Measurements from ENCODE around the gene SORCS2.
A peak's percentile ranks its signal among the peaks of the same experiment; 100 is the strongest.

The SORCS2 gene

GRCh38 chr4:7280926-7281690 lies 88.8 kb downstream of the SORCS2 start:
- no peaks in the 10 kb centered on the region for H3K9me3 Mint-ChIP-seq
- DNase-seq (ENCODE audit: low spot score in 2 of 2) (no peak), ATAC-seq (no peak)
- no peak overlapping the region for H3K4me3 Mint-ChIP-seq
- H3K36me3 Mint-ChIP-seq = no peaks in the 10 kb centered on the region
- H3K27ac Mint-ChIP-seq = no peak overlapping the region
- H3K4me1 Mint-ChIP-seq = peaks cover 2% of the 10 kb centered on the region

- Mint-ChIP-seq H3K4me1 (peaks cover 6% of the 10 kb centered on the region), H3K27ac (no peak overlapping the region), H3K4me3 (no peak overlapping the region), H3K9me3 (no peaks in the 10 kb centered on the region), H3K36me3 (no peaks in the 10 kb centered on the region)
- no peak for DNase-seq (ENCODE audit: low spot score in 2 of 2)
- no peak for ATAC-seq
Measured at GRCh38 chr4:7281691-7282665, 89.6 kb downstream of the SORCS2 start.

DNA sequence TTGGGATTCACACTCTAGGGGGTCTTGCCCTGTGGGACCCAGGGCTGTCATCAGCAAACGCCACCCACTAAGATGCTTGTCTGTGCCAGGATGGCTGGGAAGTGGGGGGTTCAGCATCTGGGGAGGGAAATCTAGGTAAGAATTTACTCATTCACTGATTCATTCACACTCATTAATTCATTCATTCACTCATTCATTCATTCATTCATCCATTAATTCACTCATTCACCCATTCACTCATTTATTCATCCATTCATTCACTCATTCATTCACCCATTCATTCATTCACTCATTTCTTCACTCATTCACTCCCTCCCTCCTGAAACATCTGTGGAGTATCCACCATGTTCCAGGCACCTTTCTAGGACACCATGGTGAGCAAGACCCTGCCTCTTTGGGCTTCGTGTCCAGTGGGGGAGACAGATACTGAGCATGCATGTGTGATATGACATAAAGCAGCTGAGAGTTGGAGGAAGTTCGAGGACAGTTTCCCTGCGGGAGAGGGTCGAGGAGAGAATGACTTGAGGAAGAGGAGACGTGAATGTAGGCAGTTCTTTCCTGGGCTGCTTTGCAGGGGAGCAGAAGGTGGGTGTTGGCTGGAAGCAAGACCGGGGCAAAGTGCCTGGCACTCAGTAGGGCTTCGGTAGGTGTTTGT lies 90.6 kb downstream of the SORCS2 start:
- H3K9me3 Mint-ChIP-seq = no peaks in the 10 kb centered on the region
- DNase-seq (ENCODE audit: low spot score in 2 of 2) (no peak), ATAC-seq (no peak)
- H3K36me3 Mint-ChIP-seq = no peaks in the 10 kb centered on the region
- H3K4me1 Mint-ChIP-seq = peaks cover 6% of the 10 kb centered on the region
- H3K4me3 Mint-ChIP-seq = no peak overlapping the region
- no peak overlapping the region for H3K27ac Mint-ChIP-seq

- Mint-ChIP-seq H3K4me1 (peaks cover 6% of the 10 kb centered on the region), H3K27ac (no peak overlapping the region), H3K36me3 (no peaks in the 10 kb centered on the region), H3K9me3 (no peaks in the 10 kb centered on the region), H3K4me3 (no peak overlapping the region)
- no peak for ATAC-seq
- DNase-seq (ENCODE audit: low spot score in 2 of 2) = no peak
Measured at GRCh38 chr4:7285244-7286094, 93.1 kb downstream of the SORCS2 start.

DNA sequence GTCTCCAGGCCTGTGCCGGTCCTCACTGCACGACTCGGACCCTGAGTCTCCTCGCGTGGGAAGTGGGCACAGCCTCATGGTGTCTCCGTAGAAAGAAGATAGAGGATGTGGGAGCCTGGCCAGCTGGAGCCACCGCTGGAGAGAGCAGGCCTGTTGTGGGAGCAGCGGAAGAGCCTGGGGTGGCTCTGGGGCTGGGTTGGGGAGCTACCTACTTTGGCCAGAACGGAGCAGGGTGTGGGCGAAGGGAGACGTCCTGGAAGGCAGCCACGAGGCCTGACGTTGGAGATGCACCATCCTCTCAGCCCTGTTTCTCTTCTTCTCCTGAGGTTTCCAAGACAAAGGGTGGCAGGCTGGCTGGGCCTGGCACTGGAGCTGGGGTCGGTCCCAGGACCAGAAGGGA lies 93.8 kb downstream of the SORCS2 start:
- Mint-ChIP-seq H3K27ac (no peak overlapping the region), H3K4me3 (no peak overlapping the region), H3K9me3 (no peaks in the 10 kb centered on the region), H3K36me3 (no peaks in the 10 kb centered on the region), H3K4me1 (peaks cover 6% of the 10 kb centered on the region)
- no peak for DNase-seq (ENCODE audit: low spot score in 2 of 2)
- no peak for ATAC-seq

GRCh38 chr4:7286798-7287197 lies 94.5 kb downstream of the SORCS2 start:
- H3K4me3 Mint-ChIP-seq = no peak overlapping the region
- no peaks in the 10 kb centered on the region for H3K9me3 Mint-ChIP-seq
- peaks cover 6% of the 10 kb centered on the region for H3K4me1 Mint-ChIP-seq
- no peak for DNase-seq (ENCODE audit: low spot score in 2 of 2)
- ATAC-seq = no peak
- H3K27ac Mint-ChIP-seq = no peak overlapping the region
- H3K36me3 Mint-ChIP-seq = no peaks in the 10 kb centered on the region

DNA sequence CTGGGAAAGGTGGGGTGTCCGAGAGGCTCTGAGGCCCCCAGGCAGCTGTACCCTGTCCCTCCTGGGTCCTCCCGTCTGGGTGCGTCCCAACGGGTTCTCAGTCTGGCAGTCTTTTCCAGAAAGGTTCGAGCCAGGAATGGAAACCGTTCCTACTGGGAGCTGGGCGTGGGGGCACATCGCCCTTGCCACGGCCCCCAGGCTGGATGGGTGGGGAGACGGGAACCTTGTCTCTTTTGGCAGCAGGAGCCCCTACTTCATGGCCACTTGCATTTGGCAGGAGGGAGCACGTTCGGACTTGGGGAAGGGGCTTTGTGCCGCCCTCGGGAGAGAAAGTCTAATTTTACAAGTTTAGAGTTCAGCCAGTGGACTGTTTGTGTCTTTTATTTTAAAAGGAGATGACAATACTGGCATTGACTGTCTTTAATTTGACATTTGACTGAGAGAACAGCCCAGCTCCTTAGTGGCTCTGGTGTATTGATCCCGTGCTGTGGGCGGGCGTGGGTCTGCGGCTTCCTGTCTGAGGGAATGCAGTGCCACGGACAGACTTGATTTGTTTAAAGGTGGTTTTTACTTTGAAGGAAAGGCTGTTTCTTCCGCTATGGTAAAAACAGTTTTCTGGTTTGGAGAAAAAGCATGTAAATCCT lies 95.1 kb downstream of the SORCS2 start:
- H3K4me1 Mint-ChIP-seq = peaks cover 6% of the 10 kb centered on the region
- H3K4me3 Mint-ChIP-seq = no peak overlapping the region
- H3K36me3 Mint-ChIP-seq = no peaks in the 10 kb centered on the region
- ATAC-seq = no peak
- H3K9me3 Mint-ChIP-seq = no peaks in the 10 kb centered on the region
- DNase-seq (ENCODE audit: low spot score in 2 of 2) = no peak
- no peak overlapping the region for H3K27ac Mint-ChIP-seq

DNA sequence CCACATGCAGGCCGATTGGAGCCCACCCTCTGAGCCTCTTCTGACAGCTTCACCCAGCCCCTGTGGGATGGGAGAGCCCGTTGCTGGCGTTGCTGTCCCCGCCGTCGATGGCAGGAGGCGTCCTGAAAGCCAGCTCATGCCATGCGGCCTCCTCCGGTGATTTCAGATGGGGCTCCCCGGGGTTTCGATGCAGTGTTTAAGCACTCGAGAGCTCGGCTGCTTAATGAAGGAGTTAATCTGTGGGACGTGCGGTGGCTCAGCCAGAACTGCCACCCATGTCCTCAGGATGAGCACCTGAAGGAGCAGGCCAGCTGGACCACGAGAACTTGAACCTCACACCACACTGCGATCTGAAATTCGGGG lies 95.6 kb downstream of the SORCS2 start:
- Mint-ChIP-seq H3K36me3 (no peaks in the 10 kb centered on the region), H3K4me3 (no peak overlapping the region), H3K27ac (no peak overlapping the region), H3K9me3 (no peaks in the 10 kb centered on the region), H3K4me1 (peaks cover 6% of the 10 kb centered on the region)
- no peak for ATAC-seq
- no peak for DNase-seq (ENCODE audit: low spot score in 2 of 2)

DNA sequence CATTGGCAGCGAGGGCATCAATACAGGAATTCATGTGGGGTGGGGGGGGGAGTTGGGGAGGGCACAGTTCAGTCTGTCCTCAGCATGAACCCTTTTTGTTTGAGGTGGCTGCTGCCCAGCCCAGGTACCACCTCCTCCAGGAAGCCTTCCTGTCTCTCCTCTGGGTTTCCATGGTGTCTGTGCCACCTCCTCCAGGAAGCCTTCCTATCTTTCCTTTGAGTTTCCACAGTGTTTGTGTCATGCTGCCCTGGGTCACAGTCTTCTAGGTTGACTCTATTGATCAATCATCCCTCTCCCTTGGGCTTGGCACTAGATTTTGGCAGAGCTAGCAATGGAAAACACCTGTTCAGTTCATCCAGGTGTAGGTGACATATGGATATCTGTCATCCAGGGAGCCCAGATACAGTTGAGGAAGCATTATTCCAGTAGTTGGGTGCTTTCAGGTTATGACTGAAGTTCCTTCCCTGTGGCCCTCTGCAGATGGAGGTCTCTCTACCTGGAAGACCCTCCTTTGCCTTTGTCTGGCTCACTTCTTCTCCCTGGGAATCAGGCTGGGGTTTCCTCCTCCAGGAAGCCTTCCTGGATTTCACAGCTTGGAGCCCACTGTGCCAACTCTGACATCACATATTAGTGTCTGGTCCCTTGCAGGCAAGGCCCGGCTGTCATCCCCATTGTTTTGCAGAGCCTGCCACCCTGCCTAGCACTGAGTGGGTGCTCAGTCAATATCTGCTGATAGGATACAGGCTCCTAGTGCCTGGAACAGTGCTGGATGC lies 96.6 kb downstream of the SORCS2 start:
- peaks cover 6% of the 10 kb centered on the region for H3K4me1 Mint-ChIP-seq
- ATAC-seq (no peak), DNase-seq (ENCODE audit: low spot score in 2 of 2) (no peak)
- H3K9me3 Mint-ChIP-seq = no peaks in the 10 kb centered on the region
- no peak overlapping the region for H3K4me3 Mint-ChIP-seq
- H3K27ac Mint-ChIP-seq = no peak overlapping the region
- H3K36me3 Mint-ChIP-seq = no peaks in the 10 kb centered on the region

DNA sequence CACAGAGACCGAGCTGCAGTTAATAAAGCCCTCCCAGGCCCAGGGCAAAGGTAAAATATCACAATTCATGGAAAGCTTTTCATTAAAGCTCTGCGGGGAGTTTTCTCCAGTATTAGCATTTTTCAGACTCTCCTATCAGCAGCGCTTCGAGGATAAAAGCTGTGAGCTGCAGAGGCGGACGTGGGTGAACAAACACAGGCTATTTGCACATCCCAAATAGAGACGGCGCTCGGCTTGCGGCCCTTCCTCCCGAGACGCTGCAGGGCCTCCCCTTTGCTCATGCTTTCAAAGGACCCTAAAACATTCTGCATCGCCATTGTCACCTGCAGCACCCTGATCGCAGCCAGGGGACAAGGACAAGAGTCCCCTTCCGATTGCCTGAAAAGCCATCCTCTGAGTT lies 97.3 kb downstream of the SORCS2 start:
- peaks cover 6% of the 10 kb centered on the region for H3K4me1 Mint-ChIP-seq
- no peak for ATAC-seq

GRCh38 chr4:7291372-7292114 lies 99.2 kb downstream of the SORCS2 start:
- H3K4me1 Mint-ChIP-seq = no peaks in the 10 kb centered on the region
- H3K4me3 Mint-ChIP-seq = no peak overlapping the region
- DNase-seq (ENCODE audit: low spot score in 2 of 2) (no peak), ATAC-seq (no peak)
- no peaks in the 10 kb centered on the region for H3K9me3 Mint-ChIP-seq
- no peak overlapping the region for H3K27ac Mint-ChIP-seq
- H3K36me3 Mint-ChIP-seq = no peaks in the 10 kb centered on the region

More for the DNA sequence above, 97.3 kb downstream of the SORCS2 start:
- Mint-ChIP-seq H3K27ac (no peak overlapping the region), H3K4me3 (no peak overlapping the region), H3K9me3 (no peaks in the 10 kb centered on the region), H3K36me3 (no peaks in the 10 kb centered on the region)
- no peak for DNase-seq (ENCODE audit: low spot score in 2 of 2)

DNA sequence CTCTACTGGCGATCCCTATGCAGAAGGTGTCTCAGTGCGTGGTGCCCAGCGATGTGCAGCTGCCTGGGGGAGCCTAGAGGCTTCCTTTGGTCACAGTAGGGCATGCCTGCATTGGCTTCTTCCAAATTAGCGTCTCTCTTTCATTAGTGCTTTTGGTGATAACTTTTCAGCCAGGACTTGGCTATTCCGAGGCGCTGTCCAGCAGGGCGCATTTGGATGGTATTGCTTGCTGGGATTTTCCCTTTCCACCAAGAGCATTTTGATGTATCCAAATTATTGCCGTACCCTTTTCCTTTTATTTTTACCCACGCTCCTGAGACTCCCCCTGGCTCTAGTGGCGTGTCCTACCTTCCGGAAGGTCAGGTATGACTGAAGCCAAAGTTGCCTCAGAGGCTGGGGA lies 101.4 kb downstream of the SORCS2 start:
- Mint-ChIP-seq H3K4me1 (no peaks in the 10 kb centered on the region), H3K9me3 (no peaks in the 10 kb centered on the region), H3K27ac (no peak overlapping the region), H3K36me3 (no peaks in the 10 kb centered on the region), H3K4me3 (no peak overlapping the region)
- DNase-seq (ENCODE audit: low spot score in 2 of 2) = no peak
- no peak for ATAC-seq

- no peak overlapping the region for H3K27ac Mint-ChIP-seq
- no peak overlapping the region for H3K4me3 Mint-ChIP-seq
- H3K36me3 Mint-ChIP-seq = no peaks in the 10 kb centered on the region
- DNase-seq (ENCODE audit: low spot score in 2 of 2) (no peak), ATAC-seq (peak; percentile 35)
- H3K9me3 Mint-ChIP-seq = no peaks in the 10 kb centered on the region
- peaks cover under 1% of the 10 kb centered on the region for H3K4me1 Mint-ChIP-seq
Measured at GRCh38 chr4:7294176-7294756, 101.9 kb downstream of the SORCS2 start.
